ENCODE results near the gene CNN1. TPM values are rescaled to one million over a fixed set of nuclear protein-coding genes. Genes with fewer than 3 reads are reported as not detected.

Gene CNN1
- total RNA-seq, 1 donor from 2014 or later, result 27.7 TPM

- no peaks in the 10 kb centered on the region for H3K27me3 Mint-ChIP-seq (ENCODE audit: low read depth)
- no peaks in the 10 kb centered on the region for H3K36me3 Mint-ChIP-seq
- TF ChIP-seq, protein P1, sequence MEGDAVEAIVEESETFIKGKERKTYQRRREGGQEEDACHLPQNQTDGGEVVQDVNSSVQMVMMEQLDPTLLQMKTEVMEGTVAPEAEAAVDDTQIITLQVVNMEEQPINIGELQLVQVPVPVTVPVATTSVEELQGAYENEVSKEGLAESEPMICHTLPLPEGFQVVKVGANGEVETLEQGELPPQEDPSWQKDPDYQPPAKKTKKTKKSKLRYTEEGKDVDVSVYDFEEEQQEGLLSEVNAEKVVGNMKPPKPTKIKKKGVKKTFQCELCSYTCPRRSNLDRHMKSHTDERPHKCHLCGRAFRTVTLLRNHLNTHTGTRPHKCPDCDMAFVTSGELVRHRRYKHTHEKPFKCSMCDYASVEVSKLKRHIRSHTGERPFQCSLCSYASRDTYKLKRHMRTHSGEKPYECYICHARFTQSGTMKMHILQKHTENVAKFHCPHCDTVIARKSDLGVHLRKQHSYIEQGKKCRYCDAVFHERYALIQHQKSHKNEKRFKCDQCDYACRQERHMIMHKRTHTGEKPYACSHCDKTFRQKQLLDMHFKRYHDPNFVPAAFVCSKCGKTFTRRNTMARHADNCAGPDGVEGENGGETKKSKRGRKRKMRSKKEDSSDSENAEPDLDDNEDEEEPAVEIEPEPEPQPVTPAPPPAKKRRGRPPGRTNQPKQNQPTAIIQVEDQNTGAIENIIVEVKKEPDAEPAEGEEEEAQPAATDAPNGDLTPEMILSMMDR (IDR thresholded peaks at IDR 0.05; ENCODE audit: unreplicated experiment), result no peak
- H3K27ac Mint-ChIP-seq, result no peak overlapping the region
- H3K9me3 Mint-ChIP-seq, result no peaks in the 10 kb centered on the region
- no peak for DNase-seq (ENCODE audit: low spot score in 2 of 2, unreplicated experiment in 2 of 2)
- no peaks in the 10 kb centered on the region for H3K4me1 Mint-ChIP-seq
- H3K4me3 Mint-ChIP-seq, result no peak overlapping the region
Observed at GRCh38 chr19:11547929-11548700, 9.5 kb downstream of the CNN1 start.

DNA sequence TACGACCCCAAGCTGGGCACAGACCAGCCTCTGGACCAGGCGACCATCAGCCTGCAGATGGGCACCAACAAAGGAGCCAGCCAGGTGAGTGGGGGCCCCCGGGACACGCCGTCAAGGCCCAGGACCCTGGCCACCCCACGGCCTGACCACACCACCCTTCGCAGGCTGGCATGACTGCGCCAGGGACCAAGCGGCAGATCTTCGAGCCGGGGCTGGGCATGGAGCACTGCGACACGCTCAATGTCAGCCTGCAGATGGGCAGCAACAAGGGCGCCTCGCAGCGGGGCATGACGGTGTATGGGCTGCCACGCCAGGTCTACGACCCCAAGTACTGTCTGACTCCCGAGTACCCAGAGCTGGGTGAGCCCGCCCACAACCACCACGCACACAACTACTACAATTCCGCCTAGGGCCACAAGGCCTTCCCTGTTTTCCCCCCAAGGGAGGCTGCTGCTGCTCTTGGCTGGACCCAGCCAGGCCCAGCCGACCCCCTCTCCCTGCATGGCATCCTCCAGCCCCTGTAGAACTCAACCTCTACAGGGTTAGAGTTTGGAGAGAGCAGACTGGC, 10.8 kb downstream of the CNN1 start:
- Mint-ChIP-seq H3K27ac (no peak overlapping the region), H3K9me3 (no peaks in the 10 kb centered on the region), H3K4me1 (no peaks in the 10 kb centered on the region), H3K27me3 (ENCODE audit: low read depth) (no peaks in the 10 kb centered on the region), H3K4me3 (no peak overlapping the region), H3K36me3 (peaks cover 5% of the 10 kb centered on the region)
- no peak for DNase-seq (ENCODE audit: low spot score in 2 of 2, unreplicated experiment in 2 of 2)
- TF ChIP-seq, protein P1 (IDR thresholded peaks at IDR 0.05; ENCODE audit: unreplicated experiment), result no peak

DNA sequence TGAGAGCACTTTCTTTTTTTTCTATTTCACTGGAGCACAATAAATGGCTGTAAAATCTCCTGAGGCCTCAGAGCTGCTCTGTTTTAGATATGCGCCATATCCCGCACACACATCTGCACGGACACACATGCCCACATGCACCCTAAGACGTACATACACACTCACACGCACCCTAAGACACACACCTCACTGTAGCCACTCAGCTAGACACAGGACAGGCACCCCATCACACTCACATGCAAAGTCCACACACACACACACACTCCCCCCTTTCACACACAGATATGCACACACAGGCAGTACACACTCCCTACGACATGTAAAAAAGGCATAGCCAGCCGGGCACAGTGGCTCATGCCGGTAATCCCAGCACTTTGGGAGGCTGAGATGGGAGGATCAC, 11.6 kb downstream of the CNN1 start:
- TF ChIP-seq, protein P1 (IDR thresholded peaks at IDR 0.05; ENCODE audit: unreplicated experiment), result no peak
- H3K27ac Mint-ChIP-seq, result no peak overlapping the region
- no peaks in the 10 kb centered on the region for H3K27me3 Mint-ChIP-seq (ENCODE audit: low read depth)
- no peaks in the 10 kb centered on the region for H3K4me1 Mint-ChIP-seq
- no peak overlapping the region for H3K4me3 Mint-ChIP-seq
- H3K9me3 Mint-ChIP-seq, result no peaks in the 10 kb centered on the region
- H3K36me3 Mint-ChIP-seq, result peaks cover 6% of the 10 kb centered on the region
- DNase-seq (ENCODE audit: low spot score in 2 of 2, unreplicated experiment in 2 of 2), result no peak

GRCh38 chr19:11551603-11552235, 13.1 kb downstream of the CNN1 start:
- DNase-seq (ENCODE audit: low spot score in 2 of 2, unreplicated experiment in 2 of 2), result no peak
- H3K4me3 Mint-ChIP-seq, result no peak overlapping the region
- H3K36me3 Mint-ChIP-seq, result peaks cover 11% of the 10 kb centered on the region
- peaks cover under 1% of the 10 kb centered on the region for H3K4me1 Mint-ChIP-seq
- TF ChIP-seq, protein P1 (IDR thresholded peaks at IDR 0.05; ENCODE audit: unreplicated experiment), result no peak
- no peaks in the 10 kb centered on the region for H3K9me3 Mint-ChIP-seq
- H3K27me3 Mint-ChIP-seq (ENCODE audit: low read depth), result no peaks in the 10 kb centered on the region
- H3K27ac Mint-ChIP-seq, result no peak overlapping the region

GRCh38 chr19:11552666-11553372, 14.2 kb downstream of the CNN1 start:
- DNase-seq (ENCODE audit: low spot score in 2 of 2, unreplicated experiment in 2 of 2), result no peak
- Mint-ChIP-seq H3K27ac (no peak overlapping the region), H3K27me3 (ENCODE audit: low read depth) (no peaks in the 10 kb centered on the region), H3K4me3 (no peak overlapping the region), H3K9me3 (no peaks in the 10 kb centered on the region), H3K36me3 (peaks cover 11% of the 10 kb centered on the region), H3K4me1 (peaks cover 5% of the 10 kb centered on the region)
- TF ChIP-seq, protein P1 (IDR thresholded peaks at IDR 0.05; ENCODE audit: unreplicated experiment), result no peak

Measured in mesothelial cell of epicardium (in vitro differentiated cells).